Astrocyte (in vitro differentiated cells and primary cell): ENCODE results near the gene DTNA. TPM values are rescaled to one million over a fixed set of nuclear protein-coding genes. Genes with fewer than 3 reads are reported as not detected.
A peak's percentile ranks its signal among the peaks of the same experiment; 100 is the strongest.

Experiments used
- DNase-seq: peaks from one replicate; pipeline ENCODE4 v3.0.0-alpha.2; 2010; ENCODE audit warnings: low read depth
- FAIRE-seq: peaks from 2 replicates; lab custom pipeline; 2011; peaks lifted over from hg19 to GRCh38; lab: Jason Lieb, UNC
- H2AFZ ChIP-seq: 2 replicates; pipeline ENCODE4 v1.6.0; 2012; ENCODE audit warnings: low read depth, low read length, inconsistent platforms
- H3K27ac ChIP-seq: 2 replicates; pipeline ENCODE4 v1.5.1; 2011; ENCODE audit warnings: low read depth, low read length, inconsistent platforms
- H3K27me3 ChIP-seq: 2 replicates; pipeline ENCODE4 v1.6.0; 2011; ENCODE audit warnings: low read length, inconsistent platforms; ENCODE audit not compliant: insufficient read depth
- H3K36me3 ChIP-seq: 2 replicates; pipeline ENCODE4 v1.5.1; 2011; ENCODE audit warnings: low read length, inconsistent platforms; ENCODE audit not compliant: insufficient read depth
- H3K4me1 ChIP-seq: 2 replicates; pipeline ENCODE4 v1.5.1; 2011; ENCODE audit warnings: low read length, inconsistent platforms; ENCODE audit not compliant: insufficient read depth
- H3K4me2 ChIP-seq: 2 replicates; pipeline ENCODE4 v1.6.0; 2012; ENCODE audit warnings: low read length, inconsistent platforms
- H3K4me3 ChIP-seq: 2 replicates; pipeline ENCODE4 v1.5.1; 2011; ENCODE audit warnings: low read depth, mild to moderate bottlenecking, low read length, inconsistent platforms; ENCODE audit not compliant: insufficient read depth
- H3K79me2 ChIP-seq: 2 replicates; pipeline ENCODE4 v1.6.0; 2012; ENCODE audit warnings: mild to moderate bottlenecking, low read length, inconsistent platforms; ENCODE audit not compliant: insufficient read depth
- H3K9ac ChIP-seq: 2 replicates; pipeline ENCODE4 v1.6.0; 2012; ENCODE audit warnings: mild to moderate bottlenecking, low read length, inconsistent platforms
- H3K9me3 ChIP-seq: 2 replicates; pipeline ENCODE4 v1.5.1; 2012; ENCODE audit warnings: low read depth, mild to moderate bottlenecking, low read length, inconsistent platforms; ENCODE audit not compliant: insufficient read depth
- H4K20me1 ChIP-seq: 2 replicates; pipeline ENCODE4 v1.6.0; 2012; ENCODE audit warnings: low read length, inconsistent platforms; ENCODE audit not compliant: insufficient read depth
- H3K27ac Mint-ChIP-seq: one replicate; pipeline ENCODE4 v1.8.0; 2021; ENCODE audit warnings: mild to moderate bottlenecking, mixed read lengths; ENCODE audit not compliant: unreplicated experiment
- H3K27me3 Mint-ChIP-seq: one replicate; pipeline ENCODE4 v1.8.0; 2021; ENCODE audit warnings: low read depth, mixed read lengths; ENCODE audit not compliant: unreplicated experiment
- H3K36me3 Mint-ChIP-seq: one replicate; pipeline ENCODE4 v1.8.0; 2021; ENCODE audit warnings: low read depth, mixed read lengths; ENCODE audit not compliant: unreplicated experiment
- H3K4me1 Mint-ChIP-seq: one replicate; pipeline ENCODE4 v1.8.0; 2021; ENCODE audit warnings: low read depth, mixed read lengths; ENCODE audit not compliant: unreplicated experiment
- H3K4me3 Mint-ChIP-seq: one replicate; pipeline ENCODE4 v1.8.0; 2021; ENCODE audit warnings: mild to moderate bottlenecking, moderate library complexity, mixed read lengths; ENCODE audit not compliant: unreplicated experiment
- H3K9me3 Mint-ChIP-seq: one replicate; pipeline ENCODE4 v1.8.0; 2021; ENCODE audit warnings: mild to moderate bottlenecking, mixed read lengths; ENCODE audit not compliant: unreplicated experiment
- EZH2 ChIP-seq: IDR thresholded peaks from 2 replicates; pipeline ENCODE4 v1.6.1; 2012; ENCODE audit warnings: mild to moderate bottlenecking, low read length, inconsistent platforms; ENCODE audit not compliant: insufficient read depth
- total RNA-seq: library from RNA; stranded (reverse); gene quantifications from 2 replicates; pipeline ENCODE4 v1.2.1, GENCODE V29; 2021
- TF ChIP-seq, protein P1 (sequence below): IDR thresholded peaks from 2 replicates; pipeline ENCODE4 v1.5.1; 2011; ENCODE audit warnings: low read depth, mild to moderate bottlenecking, inconsistent platforms, low read length, moderate library complexity; ENCODE audit not compliant: insufficient read depth

The DTNA gene
- total RNA-seq, 1 donor from 2014 or later = 41.1 TPM

DNA sequence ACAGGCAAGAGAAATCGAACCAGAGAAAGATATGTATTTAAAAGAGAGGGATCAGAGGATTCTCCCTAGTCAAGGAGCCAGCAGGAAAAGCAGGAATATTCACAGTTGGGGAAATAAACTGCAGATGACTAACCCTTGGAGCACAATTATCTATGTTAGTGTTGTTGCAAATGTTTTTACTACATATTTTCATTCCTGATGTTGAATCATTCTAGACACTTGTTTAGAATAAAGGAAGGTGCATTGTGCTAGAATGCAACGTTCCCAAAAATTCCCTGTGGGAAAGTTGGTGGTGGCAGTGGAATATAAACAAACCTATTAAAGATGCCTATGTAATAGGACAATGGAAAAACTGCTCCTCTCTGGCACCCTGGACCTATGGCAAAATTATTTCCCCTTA is 63.3 kb downstream of the DTNA start:
- TF ChIP-seq, protein P1, sequence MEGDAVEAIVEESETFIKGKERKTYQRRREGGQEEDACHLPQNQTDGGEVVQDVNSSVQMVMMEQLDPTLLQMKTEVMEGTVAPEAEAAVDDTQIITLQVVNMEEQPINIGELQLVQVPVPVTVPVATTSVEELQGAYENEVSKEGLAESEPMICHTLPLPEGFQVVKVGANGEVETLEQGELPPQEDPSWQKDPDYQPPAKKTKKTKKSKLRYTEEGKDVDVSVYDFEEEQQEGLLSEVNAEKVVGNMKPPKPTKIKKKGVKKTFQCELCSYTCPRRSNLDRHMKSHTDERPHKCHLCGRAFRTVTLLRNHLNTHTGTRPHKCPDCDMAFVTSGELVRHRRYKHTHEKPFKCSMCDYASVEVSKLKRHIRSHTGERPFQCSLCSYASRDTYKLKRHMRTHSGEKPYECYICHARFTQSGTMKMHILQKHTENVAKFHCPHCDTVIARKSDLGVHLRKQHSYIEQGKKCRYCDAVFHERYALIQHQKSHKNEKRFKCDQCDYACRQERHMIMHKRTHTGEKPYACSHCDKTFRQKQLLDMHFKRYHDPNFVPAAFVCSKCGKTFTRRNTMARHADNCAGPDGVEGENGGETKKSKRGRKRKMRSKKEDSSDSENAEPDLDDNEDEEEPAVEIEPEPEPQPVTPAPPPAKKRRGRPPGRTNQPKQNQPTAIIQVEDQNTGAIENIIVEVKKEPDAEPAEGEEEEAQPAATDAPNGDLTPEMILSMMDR = no peak
- no peak for TF ChIP-seq EZH2
- FAIRE-seq = peak; percentile 49
- Histone ChIP-seq H3K9ac (peak overlapping the region; percentile 53), H3K27ac (peak overlapping the region; percentile 79), H3K4me2 (peak overlapping the region; percentile 70), H4K20me1 (no peaks in the 10 kb centered on the region), H3K36me3 (no peaks in the 10 kb centered on the region), H3K27me3 (no peaks in the 10 kb centered on the region), H3K9me3 (no peaks in the 10 kb centered on the region), H3K4me1 (peaks cover 21% of the 10 kb centered on the region), H3K4me3 (no peak overlapping the region), H3K79me2 (no peaks in the 10 kb centered on the region), H2AFZ (no peak overlapping the region)
- Mint-ChIP-seq H3K36me3 (peaks cover 2% of the 10 kb centered on the region), H3K27ac (peak overlapping the region; percentile 48), H3K27me3 (no peaks in the 10 kb centered on the region), H3K9me3 (no peaks in the 10 kb centered on the region), H3K4me3 (no peak overlapping the region), H3K4me1 (peaks cover 21% of the 10 kb centered on the region)
- DNase-seq = peak; percentile 45

DNA sequence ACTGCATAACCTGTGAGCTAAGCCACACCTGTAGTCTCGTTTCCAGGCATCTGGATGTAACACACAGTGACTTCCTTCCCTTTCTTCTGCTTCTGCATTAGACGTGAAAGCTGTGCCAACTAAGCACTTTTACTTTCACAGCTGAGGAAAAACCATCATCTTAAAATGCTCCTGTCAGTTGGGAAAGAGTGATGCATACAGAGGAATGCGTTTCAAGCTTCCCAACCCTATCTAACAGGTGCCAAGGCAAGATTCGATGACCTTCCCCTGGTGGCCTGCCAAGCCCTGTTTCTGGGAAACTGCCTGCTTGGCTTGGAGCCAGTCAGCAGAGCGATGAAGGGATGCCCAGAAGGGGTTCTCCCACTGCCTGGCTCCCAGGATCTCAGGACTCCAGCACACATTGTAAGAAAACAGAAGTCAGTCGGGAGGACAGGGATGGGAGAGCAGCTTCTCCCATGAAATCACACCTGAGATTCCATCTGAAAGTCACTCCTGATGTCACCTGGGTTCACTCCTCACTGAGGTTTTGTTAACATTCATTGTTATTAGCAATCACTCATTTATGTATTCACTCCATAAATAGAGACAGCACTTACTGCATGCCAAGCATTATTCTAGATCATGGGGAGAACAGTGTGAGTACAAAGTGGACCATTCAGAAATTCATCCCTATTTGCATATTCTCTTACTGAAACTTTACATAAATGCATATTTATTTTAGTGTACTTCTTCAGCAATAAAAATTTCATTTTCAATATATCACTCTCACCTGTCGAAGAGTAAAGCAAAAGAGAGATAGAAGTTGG is 64.1 kb downstream of the DTNA start:
- Mint-ChIP-seq H3K27ac (peak overlapping the region; percentile 48), H3K36me3 (peaks cover 2% of the 10 kb centered on the region), H3K4me1 (peaks cover 21% of the 10 kb centered on the region), H3K27me3 (no peaks in the 10 kb centered on the region), H3K9me3 (no peaks in the 10 kb centered on the region), H3K4me3 (no peak overlapping the region)
- FAIRE-seq = no peak
- H3K9me3 ChIP-seq = no peaks in the 10 kb centered on the region
- H3K4me1 ChIP-seq = peaks cover 21% of the 10 kb centered on the region
- H3K36me3 ChIP-seq = no peaks in the 10 kb centered on the region
- H3K79me2 ChIP-seq = no peaks in the 10 kb centered on the region
- H3K4me2 ChIP-seq = peak overlapping the region; percentile 70
- TF ChIP-seq EZH2 = no peak
- TF ChIP-seq, protein P1 = no peak
- H3K27me3 ChIP-seq = no peaks in the 10 kb centered on the region
- no peak overlapping the region for H2AFZ ChIP-seq
- peak overlapping the region; percentile 53 for H3K9ac ChIP-seq
- DNase-seq = peak; percentile 69
- no peak overlapping the region for H3K4me3 ChIP-seq
- no peaks in the 10 kb centered on the region for H4K20me1 ChIP-seq
- H3K27ac ChIP-seq = peak overlapping the region; percentile 79

DNA sequence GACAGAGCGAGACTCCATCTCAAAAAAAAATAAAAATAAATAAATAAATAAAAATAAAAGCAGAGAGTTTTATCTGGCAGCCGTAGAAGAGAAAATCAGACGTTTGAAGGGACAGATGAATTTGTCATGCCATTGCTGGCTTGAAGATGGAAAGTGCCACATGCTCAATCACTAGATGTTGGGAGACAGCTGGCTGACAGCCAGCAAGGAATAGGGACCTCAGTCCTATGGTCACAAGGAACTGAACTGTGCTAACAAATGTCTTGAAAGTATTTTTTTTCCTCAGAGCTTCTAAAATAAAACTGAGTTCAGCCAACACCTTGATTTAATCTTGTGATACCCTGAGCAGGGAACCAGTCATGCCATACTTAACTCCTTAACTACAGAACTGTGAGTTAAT is 65.4 kb downstream of the DTNA start:
- peaks cover under 1% of the 10 kb centered on the region for H3K36me3 Mint-ChIP-seq
- no peaks in the 10 kb centered on the region for H3K9me3 Mint-ChIP-seq

More for the DNA sequence above, 65.4 kb downstream of the DTNA start:
- Histone ChIP-seq H3K79me2 (no peaks in the 10 kb centered on the region), H3K4me1 (peaks cover 21% of the 10 kb centered on the region), H3K27ac (no peak overlapping the region), H3K9ac (no peak overlapping the region), H3K4me3 (no peak overlapping the region), H3K27me3 (no peaks in the 10 kb centered on the region), H2AFZ (no peak overlapping the region), H3K4me2 (no peak overlapping the region), H4K20me1 (no peaks in the 10 kb centered on the region), H3K9me3 (no peaks in the 10 kb centered on the region), H3K36me3 (no peaks in the 10 kb centered on the region)
- Mint-ChIP-seq H3K4me1 (peaks cover 21% of the 10 kb centered on the region), H3K27me3 (no peaks in the 10 kb centered on the region), H3K4me3 (no peak overlapping the region), H3K27ac (no peak overlapping the region)
- FAIRE-seq (no peak), DNase-seq (no peak)
- TF ChIP-seq, protein P1 = no peak
- no peak for TF ChIP-seq EZH2
